ENCODE data around the gene PSTPIP1. TPM values are rescaled to one million over a fixed set of nuclear protein-coding genes. Genes with fewer than 3 reads are reported as not detected.

PSTPIP1 gene
- total and polyA plus RNA-seq, 10 of the 15 experiments (the other 5 are each of a cell fraction or from before 2014, with no cell fraction given): 0.50 to 29.3 (median 14.5) TPM

GRCh38 chr15:77070180-77070494 is 75.2 kb downstream of the PSTPIP1 start:
- ChIA-PET SMC1A (ENCODE audit: uncharacterized antibody, unreplicated experiment) (interaction anchor here (0.8 kb wide), 1 partner anchor 135 kb away, joined by 3 read pairs; no protein-coding TSS in a partner anchor), CTCF (interaction anchor here (1.3 to 1.5 kb wide), 2 partner anchors 50 to 473 kb away, joined by 3 to 6 read pairs; no protein-coding TSS in a partner anchor), POLR2A (no interaction called here), RAD21 (ENCODE audit: unreplicated experiment) (no interaction called here)
- no peak for ATAC-seq
- no peaks in the 10 kb centered on the region; a peak in 1 of 4 replicates for H3K27me3 ChIP-seq (replicated peaks in 1 of 2; ENCODE audit: control insufficient read depth in 2 of 2, insufficient read depth in 2 of 2, low read length in 1 of 2)
- BruUV-seq (replicated peaks): no TSS peak
- peak overlapping the region; percentile 83 for H3K4me3 ChIP-seq
- in situ Hi-C loops (cut with MboI): no loop called here
- DNase-seq (ENCODE audit: low read depth, low spot score): no peak
- peaks cover 25% of the 10 kb centered on the region for H3K4me1 ChIP-seq (ENCODE audit: control insufficient read depth, insufficient read depth, low read length)
- no peak for FAIRE-seq
- no peaks in the 10 kb centered on the region for H4K20me1 ChIP-seq (ENCODE audit: control insufficient read depth, insufficient read depth)
- H3K9me3 ChIP-seq (replicated peaks; ENCODE audit: control insufficient read depth, insufficient read depth, low read length): no peaks in the 10 kb centered on the region
- peak overlapping the region; percentile 72 for H3K27ac ChIP-seq (ENCODE audit: control insufficient read depth, insufficient read depth)
- H3K79me2 ChIP-seq (ENCODE audit: control insufficient read depth, insufficient read depth, low read length): peaks cover 34% of the 10 kb centered on the region
- no peaks in the 10 kb centered on the region for H3K36me3 ChIP-seq (ENCODE audit: control insufficient read depth in 2 of 2, insufficient read depth in 2 of 2, low read length in 1 of 2)
- H3K9ac ChIP-seq (ENCODE audit: control insufficient read depth, insufficient read depth, low read length): peak overlapping the region; percentile 85
- peak overlapping the region; percentile 93 for H3K4me2 ChIP-seq (ENCODE audit: control insufficient read depth, insufficient read depth)
- WGBS (ENCODE audit: insufficient coverage, insufficient replicate concordance, low lambda C conversion rate, missing lambda C conversion rate): under 1% methylated on average over 18 of the region's 18 CpGs
- peak overlapping the region; percentile 97 for H2AFZ ChIP-seq (ENCODE audit: control insufficient read depth, low read depth, low read length)
- intact Hi-C loops (cut with micrococcal nuclease; ENCODE audit: unreplicated experiment): no loop called here
- TF ChIP-seq TBL1XR1 (IDR thresholded peaks at IDR 0.05; ENCODE audit: low read depth, low read length) (no peak), BHLHE40 (IDR thresholded peaks at IDR 0.05; ENCODE audit: borderline replicate concordance in 1 of 2, low read depth in 2 of 2, low read length in 1 of 2) (no peak), LARP7 (IDR thresholded peaks at IDR 0.05) (no peak), PBX3 (IDR thresholded peaks at IDR 0.05; ENCODE audit: insufficient replicate concordance, low read depth, low read length) (no peak), HCFC1 (IDR thresholded peaks at IDR 0.05; ENCODE audit: low read length) (no peak), USF2 (IDR thresholded peaks at IDR 0.05; ENCODE audit: borderline replicate concordance, low read depth, low read length) (no peak), NR2F1 (conservative IDR thresholded peaks at IDR 0.05) (no peak), BCLAF1 (IDR thresholded peaks at IDR 0.05) (no peak), PRDM15 (CRISPR knock-in tag; IDR thresholded peaks at IDR 0.05) (no peak), CBX3 (IDR thresholded peaks at IDR 0.05; ENCODE audit: borderline replicate concordance, low read depth) (no peak), NKRF (conservative IDR thresholded peaks at IDR 0.05) (no peak), GATAD2B (conservative IDR thresholded peaks at IDR 0.05; ENCODE audit: low read depth) (no peak)
